ENCODE data around the gene PNPLA5. TPM values are rescaled to one million over a fixed set of nuclear protein-coding genes. Genes with fewer than 3 reads are reported as not detected.

Gene PNPLA5
- total RNA-seq, 1 donor from 2014 or later = not detected

GRCh38 chr22:43839781-43840180, 52.0 kb downstream of the PNPLA5 start:
- intact Hi-C loops (cut with micrococcal nuclease) = no loop called here

GRCh38 chr22:43838571-43839307, 53.1 kb downstream of the PNPLA5 start:
- intact Hi-C loops (cut with micrococcal nuclease) = no loop called here

- intact Hi-C loops (cut with micrococcal nuclease) = no loop called here
Measured at GRCh38 chr22:43838161-43838560, 53.7 kb downstream of the PNPLA5 start.

- intact Hi-C loops (cut with micrococcal nuclease) = no loop called here
Measured at GRCh38 chr22:43837666-43838065, 54.1 kb downstream of the PNPLA5 start.

GRCh38 chr22:43835736-43836135, 56.1 kb downstream of the PNPLA5 start:
- intact Hi-C loops (cut with micrococcal nuclease) = no loop called here

- intact Hi-C loops (cut with micrococcal nuclease) = no loop called here
Measured at GRCh38 chr22:43835166-43835565, 56.6 kb downstream of the PNPLA5 start.

GRCh38 chr22:43833286-43834240, 58.2 kb downstream of the PNPLA5 start:
- intact Hi-C loops (cut with micrococcal nuclease) = no loop called here

GRCh38 chr22:43832393-43833265, 59.2 kb downstream of the PNPLA5 start:
- intact Hi-C loops (cut with micrococcal nuclease) = no loop called here

GRCh38 chr22:43831561-43832392, 60.0 kb downstream of the PNPLA5 start:
- intact Hi-C loops (cut with micrococcal nuclease) = no loop called here

GRCh38 chr22:43830931-43831560, 60.8 kb downstream of the PNPLA5 start:
- intact Hi-C loops (cut with micrococcal nuclease) = no loop called here

GRCh38 chr22:43829904-43830851, 61.6 kb downstream of the PNPLA5 start:
- intact Hi-C loops (cut with micrococcal nuclease) = no loop called here

Other genes with a start within 250 kb of the PNPLA5 start
- not detected in 2 replicates for gene EFCAB6, start 79.7 kb downstream of the PNPLA5 start, total RNA-seq
- gene SULT4A1, start 29.5 kb downstream of the PNPLA5 start, total RNA-seq = not detected in 2 replicates
- gene PNPLA3, start 31.8 kb upstream of the PNPLA5 start, total RNA-seq = 0.22 and 0.29 TPM in 2 replicates
- 49.9 and 50.7 TPM in 2 replicates for gene SAMM50, start 63.4 kb upstream of the PNPLA5 start, total RNA-seq
- gene PARVB, start 132.3 kb upstream of the PNPLA5 start, total RNA-seq = 39.2 and 41.5 TPM in 2 replicates

Data from T-helper 1 cell treated with Interleukin-12 subunit alpha and Interleukin-12 subunit beta and Interleukin-4 antibody, amounts not matched to agents 30 ng/mL and 1 ng/mL, for 36 hours (primary cell).